Right renal cortex interstitium (tissue), 3 donors: Measurements from ENCODE around the gene TTC1. TPM values are rescaled to one million over a fixed set of nuclear protein-coding genes. Genes with fewer than 3 reads are reported as not detected.
"Not testable (repeated sequence)": the region's sequence is repeated elsewhere in the genome, so short reads cannot be mapped to it uniquely, and the experiment has no call there.

Experiments
- DNase-seq, 3 donors: peaks; one replicate each; pipeline ENCODE4 v3.0.0-alpha.2; 2013; ENCODE audit warnings: low read depth in 3 of 3, low spot score in 2 of 3
- polyA plus RNA-seq, 3 donors: library from polyadenylated mRNA; unstranded; fragments of 120-200 nt; gene quantifications; one replicate each; pipeline ENCODE4 v1.2.1, GENCODE V29; 2013; ENCODE audit not compliant: insufficient read length in 3 of 3

The TTC1 gene
- polyA plus RNA-seq = 10 to 100 TPM; 68.3 to 70.6 (median 70.2) TPM

GRCh38 chr5:160008877-160009590 is at the start of gene TTC1:
Gene TTC1, plus strand, starts transcription at chr5:160009139. Its CDS starts 1,390 bp downstream, at chr5:160010529.
- peak; percentile 99 for DNase-seq

GRCh38 chr5:159961176-159962160 is 47.5 kb upstream of the TTC1 start:
- no peak for DNase-seq

- no peak for DNase-seq
Observed at GRCh38 chr5:159962214-159962613, 46.7 kb upstream of the TTC1 start.

GRCh38 chr5:159963935-159964334 is 45.0 kb upstream of the TTC1 start:
- no peak for DNase-seq

- DNase-seq = no peak
Observed at GRCh38 chr5:159965031-159965837, 43.7 kb upstream of the TTC1 start.

- DNase-seq = not testable (repeated sequence)
Observed at GRCh38 chr5:159965838-159966128, 43.2 kb upstream of the TTC1 start.

GRCh38 chr5:159969966-159970365 is 39.0 kb upstream of the TTC1 start:
- DNase-seq = no peak

GRCh38 chr5:159971038-159971437 is 37.9 kb upstream of the TTC1 start:
- DNase-seq = no peak

- no peak for DNase-seq
Observed at GRCh38 chr5:159971514-159971913, 37.4 kb upstream of the TTC1 start.

GRCh38 chr5:159971931-159972461 is 36.9 kb upstream of the TTC1 start:
- DNase-seq = no peak

GRCh38 chr5:159972538-159973362 is 36.2 kb upstream of the TTC1 start:
- no peak for DNase-seq

GRCh38 chr5:159975462-159976019 is 33.4 kb upstream of the TTC1 start:
- DNase-seq = no peak

GRCh38 chr5:159976921-159977320 is 32.0 kb upstream of the TTC1 start:
- no peak for DNase-seq

- DNase-seq = no peak
Observed at GRCh38 chr5:159978358-159978757, 30.6 kb upstream of the TTC1 start.

- DNase-seq = no peak
Observed at GRCh38 chr5:159982421-159983173, 26.3 kb upstream of the TTC1 start.

GRCh38 chr5:159987031-159987674 is 21.8 kb upstream of the TTC1 start:
- no peak for DNase-seq

GRCh38 chr5:159990506-159990905 is 18.4 kb upstream of the TTC1 start:
- DNase-seq = no peak

- DNase-seq = no peak
Observed at GRCh38 chr5:159992566-159992965, 16.4 kb upstream of the TTC1 start.
